RWPE1 (cell line): ENCODE measurements around the gene EIF5A2.

Experiments used
- CTCF ChIA-PET: fragments of 350-600 bp; sonication (Branson Sonifier 250); formaldehyde crosslinking; extraction: SDS; loops from one replicate; lab custom pipeline; 2021; lab: Yijun Ruan, JAX
- POLR2A ChIA-PET: fragments of 400-600 bp; formaldehyde crosslinking; extraction: SDS; loops from one replicate; lab custom pipeline; 2020; ENCODE audit warnings: antibody characterized with exemption; ENCODE audit not compliant: low non-redundant PET; lab: Yijun Ruan, JAX
- DNase-seq: peaks from one replicate; pipeline ENCODE4 v3.0.0; 2012; ENCODE audit warnings: low spot score
- H3K27ac ChIP-seq: fragments of 450-650 bp; 2 replicates; pipeline ENCODE4 v1.5.1; 2017
- TF ChIP-seq, protein P1 (sequence below): fragments of 450-650 bp; conservative IDR thresholded peaks from 2 replicates; pipeline ENCODE4 v1.5.1; 2017; ENCODE audit warnings: low read depth, mild to moderate bottlenecking

Gene EIF5A2

GRCh38 chr3:170866499-170866898 is 41.9 kb downstream of the EIF5A2 start:
- TF ChIP-seq, protein P1, sequence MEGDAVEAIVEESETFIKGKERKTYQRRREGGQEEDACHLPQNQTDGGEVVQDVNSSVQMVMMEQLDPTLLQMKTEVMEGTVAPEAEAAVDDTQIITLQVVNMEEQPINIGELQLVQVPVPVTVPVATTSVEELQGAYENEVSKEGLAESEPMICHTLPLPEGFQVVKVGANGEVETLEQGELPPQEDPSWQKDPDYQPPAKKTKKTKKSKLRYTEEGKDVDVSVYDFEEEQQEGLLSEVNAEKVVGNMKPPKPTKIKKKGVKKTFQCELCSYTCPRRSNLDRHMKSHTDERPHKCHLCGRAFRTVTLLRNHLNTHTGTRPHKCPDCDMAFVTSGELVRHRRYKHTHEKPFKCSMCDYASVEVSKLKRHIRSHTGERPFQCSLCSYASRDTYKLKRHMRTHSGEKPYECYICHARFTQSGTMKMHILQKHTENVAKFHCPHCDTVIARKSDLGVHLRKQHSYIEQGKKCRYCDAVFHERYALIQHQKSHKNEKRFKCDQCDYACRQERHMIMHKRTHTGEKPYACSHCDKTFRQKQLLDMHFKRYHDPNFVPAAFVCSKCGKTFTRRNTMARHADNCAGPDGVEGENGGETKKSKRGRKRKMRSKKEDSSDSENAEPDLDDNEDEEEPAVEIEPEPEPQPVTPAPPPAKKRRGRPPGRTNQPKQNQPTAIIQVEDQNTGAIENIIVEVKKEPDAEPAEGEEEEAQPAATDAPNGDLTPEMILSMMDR, result no peak
- CTCF ChIA-PET, result no interaction called here
- no peak for DNase-seq
- no peak overlapping the region for H3K27ac ChIP-seq
- POLR2A ChIA-PET, result no interaction called here

DNA sequence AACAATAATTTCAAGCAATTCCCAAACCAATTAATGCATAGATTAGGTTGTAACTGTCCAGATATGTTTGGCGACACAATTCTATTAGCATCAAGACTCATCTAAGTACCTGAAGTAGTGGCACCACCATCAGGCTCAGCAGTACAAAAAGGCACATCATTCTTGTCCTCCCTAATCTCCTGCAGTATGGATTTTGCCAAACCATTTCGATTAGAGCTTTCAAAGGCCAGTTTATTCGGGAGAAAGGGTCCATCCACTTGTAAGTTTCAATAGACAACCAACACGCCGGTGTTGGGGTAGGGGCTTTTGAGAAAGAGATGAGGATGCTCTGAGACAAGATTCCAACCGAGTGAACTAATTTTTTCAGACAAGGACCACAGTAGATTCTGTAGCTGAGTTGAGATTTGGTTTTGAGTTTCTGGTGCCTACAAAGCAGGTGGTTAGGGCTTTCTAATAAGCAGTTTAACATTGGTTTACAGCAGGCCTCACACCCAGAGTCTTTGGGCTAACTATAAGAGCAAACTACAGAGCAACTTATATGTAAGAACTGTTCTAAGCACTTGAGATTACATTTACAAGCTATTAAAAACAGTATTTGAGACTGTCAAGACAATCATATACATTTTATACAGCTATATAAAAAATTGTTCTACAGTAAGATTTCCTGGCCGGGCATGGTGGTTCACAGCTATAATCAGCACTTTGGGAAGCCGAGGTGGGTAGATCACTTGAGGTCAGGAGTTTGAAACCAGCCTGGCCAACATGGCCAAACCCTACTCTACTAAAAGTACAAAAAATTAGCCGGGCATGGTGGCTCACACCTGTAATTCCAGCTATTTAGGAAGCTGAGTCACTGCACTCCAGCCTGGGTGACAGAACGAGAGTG is 43.0 kb downstream of the EIF5A2 start:
- H3K27ac ChIP-seq, result no peak overlapping the region
- CTCF ChIA-PET, result interaction anchor here (0.7 kb wide), 1 partner anchor 53 kb away, joined by 4 read pairs; no protein-coding TSS in a partner anchor
- TF ChIP-seq, protein P1, result no peak
- DNase-seq, result no peak
- POLR2A ChIA-PET, result no interaction called here

DNA sequence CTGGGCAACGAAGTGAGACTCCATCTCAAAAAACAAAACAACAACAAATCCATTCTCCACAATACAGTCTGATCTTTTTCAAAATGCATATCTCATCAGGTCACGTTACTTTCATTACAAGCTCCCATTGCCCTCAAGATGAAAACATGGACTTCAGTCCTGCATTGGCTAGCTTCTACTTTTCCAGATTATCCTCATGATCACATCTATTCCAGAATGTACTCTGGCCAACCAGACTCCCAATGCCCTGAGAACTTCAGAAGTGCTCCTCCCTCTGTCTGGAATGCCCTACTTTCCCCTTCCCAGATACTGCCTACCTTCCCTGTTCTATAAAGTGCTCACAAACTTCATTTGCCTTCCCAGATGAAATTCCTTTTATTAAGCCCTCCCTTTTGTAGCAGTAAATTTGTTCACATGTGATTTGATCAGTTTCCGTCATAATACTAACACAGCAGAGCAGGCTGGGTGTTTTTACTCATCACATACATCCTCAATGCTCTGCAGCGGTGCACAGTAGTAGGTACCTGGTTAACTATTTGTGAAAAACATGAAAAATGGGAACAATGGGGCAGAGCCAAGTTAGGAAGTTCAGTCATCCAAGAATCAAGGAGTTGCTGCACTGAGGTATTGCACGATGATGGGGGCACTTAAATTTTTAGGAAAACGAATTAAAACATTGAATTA is 43.8 kb downstream of the EIF5A2 start:
- no peak overlapping the region for H3K27ac ChIP-seq
- ChIA-PET POLR2A (no interaction called here), CTCF (interaction anchor here (0.6 kb wide), 1 partner anchor 451 kb away, joined by 3 read pairs; no protein-coding TSS in a partner anchor)
- TF ChIP-seq, protein P1, result no peak
- DNase-seq, result peak; percentile 19

- ChIA-PET POLR2A (no interaction called here), CTCF (interaction anchor here (0.6 kb wide), 1 partner anchor 450 kb away, joined by 3 read pairs; no protein-coding TSS in a partner anchor)
- no peak overlapping the region for H3K27ac ChIP-seq
- TF ChIP-seq, protein P1, result no peak
- DNase-seq, result no peak
Measured at GRCh38 chr3:170863816-170864215, 44.6 kb downstream of the EIF5A2 start.

- H3K27ac ChIP-seq, result no peak overlapping the region
- TF ChIP-seq, protein P1, result no peak
- ChIA-PET CTCF (interaction anchor here (0.6 to 1.4 kb wide), 3 partner anchors 14 to 1425 kb away, joined by 3 to 4 read pairs (median 3); no protein-coding TSS in a partner anchor), POLR2A (no interaction called here)
- DNase-seq, result no peak
Measured at GRCh38 chr3:170862618-170863374, 45.6 kb downstream of the EIF5A2 start.

- ChIA-PET CTCF (interaction anchor here (0.6 kb wide), 1 partner anchor 601 kb away, joined by 4 read pairs; no protein-coding TSS in a partner anchor), POLR2A (no interaction called here)
- TF ChIP-seq, protein P1, result no peak
- H3K27ac ChIP-seq, result no peak overlapping the region
- no peak for DNase-seq
Measured at GRCh38 chr3:170858599-170858998, 49.8 kb downstream of the EIF5A2 start.
